GM19193 (cell line): ENCODE measurements around the gene SLIT3.

ENCODE experiments used
- POLR2A ChIP-seq: IDR thresholded peaks from 4 replicates; pipeline ENCODE4 v1.6.1; 2011; ENCODE audit not compliant: insufficient read depth, insufficient read length; ENCODE audit errors: extremely low read depth

SLIT3 gene

DNA sequence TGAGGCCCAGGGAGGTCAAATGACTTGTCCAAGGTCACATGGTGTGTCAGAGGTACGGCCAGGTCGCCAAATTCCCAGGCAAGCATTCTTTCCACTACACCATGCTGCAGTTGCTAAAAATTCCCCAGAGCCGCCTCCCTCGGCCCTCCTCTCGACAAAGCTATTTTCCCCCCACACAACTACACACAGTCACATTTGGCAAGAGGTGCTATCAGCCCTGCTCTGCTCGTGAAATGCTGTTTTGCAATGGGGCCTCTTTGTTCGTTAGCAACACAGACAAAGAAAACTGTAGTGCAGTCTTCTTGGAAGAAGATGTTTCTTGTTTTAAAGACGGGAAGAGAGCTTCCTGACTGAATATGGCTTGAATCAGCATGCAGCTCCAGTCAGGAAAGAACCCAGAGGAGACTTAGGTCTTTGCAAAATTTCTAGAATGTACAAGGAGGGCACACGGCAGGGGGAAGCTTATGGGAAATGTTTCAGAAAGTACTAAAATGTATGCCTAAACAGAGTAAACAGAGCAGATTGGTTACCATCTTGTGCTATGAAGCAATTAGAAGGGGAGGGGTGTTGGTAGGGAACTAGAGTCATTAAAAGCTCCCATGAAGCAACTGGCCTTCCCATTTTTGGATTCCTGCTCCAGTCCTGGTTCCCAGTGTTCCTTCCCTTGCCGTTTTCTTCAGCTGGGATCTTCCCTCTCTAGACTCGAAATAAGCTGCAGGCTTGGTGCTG is 14.2 kb downstream of the SLIT3 start:
- TF ChIP-seq POLR2A: no peak

GRCh38 chr5:169283887-169284286 is 17.1 kb downstream of the SLIT3 start:
- TF ChIP-seq POLR2A: no peak

DNA sequence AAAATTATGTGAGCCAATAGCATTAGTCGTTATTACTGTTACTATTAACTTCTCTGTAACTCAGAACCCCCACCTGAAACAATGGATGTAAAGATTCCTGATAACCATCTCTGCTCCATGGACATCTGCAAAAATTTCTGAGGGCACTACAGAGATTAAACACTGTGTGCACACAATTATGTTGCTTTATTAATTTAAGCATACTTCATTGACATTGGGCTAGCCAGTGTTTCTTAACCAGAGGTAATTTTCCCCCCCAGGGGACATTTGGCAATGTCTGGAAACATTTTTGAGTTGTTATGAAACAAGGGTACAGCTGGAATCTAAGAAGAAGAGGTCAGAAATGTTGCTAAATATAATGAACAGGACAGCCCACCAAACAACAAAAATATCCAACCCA is 19.3 kb downstream of the SLIT3 start:
- no peak for TF ChIP-seq POLR2A

- TF ChIP-seq POLR2A: no peak
Observed at GRCh38 chr5:169280696-169281095, 20.2 kb downstream of the SLIT3 start.

- TF ChIP-seq POLR2A: no peak
Observed at GRCh38 chr5:169280286-169280685, 20.7 kb downstream of the SLIT3 start.

DNA sequence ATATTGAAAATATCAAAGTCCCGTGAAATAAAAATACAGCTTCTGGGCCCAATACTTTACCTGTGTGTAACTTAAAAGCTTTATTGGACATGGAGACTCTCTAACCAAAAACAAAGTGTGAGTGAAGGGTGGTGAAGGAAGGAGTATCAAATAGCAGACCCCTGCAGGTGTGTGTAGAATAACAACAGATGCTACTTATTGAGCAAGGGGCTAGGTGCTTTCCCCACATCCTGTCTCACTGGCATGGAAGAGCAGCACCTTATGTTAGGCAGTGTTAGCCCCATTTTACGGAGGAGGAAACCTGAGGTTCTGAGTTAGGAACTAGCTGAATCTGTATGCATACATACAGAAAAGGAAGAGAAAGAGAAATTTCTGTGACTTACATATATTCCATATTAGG is 21.8 kb downstream of the SLIT3 start:
- no peak for TF ChIP-seq POLR2A

GRCh38 chr5:169273881-169274280 is 27.1 kb downstream of the SLIT3 start:
- TF ChIP-seq POLR2A: no peak

- TF ChIP-seq POLR2A: no peak
Observed at GRCh38 chr5:169273451-169273850, 27.5 kb downstream of the SLIT3 start.

- no peak for TF ChIP-seq POLR2A
Observed at GRCh38 chr5:169272731-169273427, 28.1 kb downstream of the SLIT3 start.

DNA sequence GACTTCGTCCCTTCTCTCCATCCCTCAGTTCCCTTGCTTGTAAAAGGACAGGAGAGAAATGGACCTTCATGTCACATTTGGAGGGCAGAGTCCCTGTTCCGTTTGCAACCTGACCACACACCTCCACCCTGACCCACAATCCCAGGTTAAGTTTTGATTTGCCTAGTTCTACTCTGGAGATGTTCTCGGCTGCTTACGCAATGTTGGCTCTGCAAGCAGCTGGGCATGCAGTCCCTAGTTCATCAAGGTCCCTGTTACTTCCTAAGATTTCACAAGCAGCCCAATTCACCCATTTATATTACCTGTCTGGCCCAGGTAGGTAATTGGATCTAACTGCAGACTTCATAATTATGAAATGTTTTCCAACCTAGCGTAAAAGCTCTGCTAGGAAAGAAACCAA is 28.8 kb downstream of the SLIT3 start:
- TF ChIP-seq POLR2A: no peak

- TF ChIP-seq POLR2A: no peak
Observed at GRCh38 chr5:169270827-169271226, 30.1 kb downstream of the SLIT3 start.

DNA sequence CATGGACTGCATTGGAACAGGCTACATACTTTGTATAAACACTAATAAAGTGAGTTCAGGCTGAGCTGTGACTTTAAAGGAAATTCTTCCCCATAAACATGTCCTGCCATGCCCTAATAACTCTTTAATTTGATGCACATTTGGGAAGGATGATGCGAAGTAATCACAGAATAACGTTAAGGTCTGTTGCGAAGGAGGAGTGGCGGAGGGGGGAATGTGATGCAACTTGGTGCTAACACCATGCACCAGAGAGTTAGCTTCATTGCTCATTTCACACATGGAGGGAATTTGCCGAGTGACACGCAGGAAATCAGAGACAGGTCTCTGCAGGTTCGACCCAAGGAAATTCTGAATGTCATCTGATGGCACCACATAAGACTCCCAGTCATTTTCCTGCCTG is 32.9 kb downstream of the SLIT3 start:
- no peak for TF ChIP-seq POLR2A

DNA sequence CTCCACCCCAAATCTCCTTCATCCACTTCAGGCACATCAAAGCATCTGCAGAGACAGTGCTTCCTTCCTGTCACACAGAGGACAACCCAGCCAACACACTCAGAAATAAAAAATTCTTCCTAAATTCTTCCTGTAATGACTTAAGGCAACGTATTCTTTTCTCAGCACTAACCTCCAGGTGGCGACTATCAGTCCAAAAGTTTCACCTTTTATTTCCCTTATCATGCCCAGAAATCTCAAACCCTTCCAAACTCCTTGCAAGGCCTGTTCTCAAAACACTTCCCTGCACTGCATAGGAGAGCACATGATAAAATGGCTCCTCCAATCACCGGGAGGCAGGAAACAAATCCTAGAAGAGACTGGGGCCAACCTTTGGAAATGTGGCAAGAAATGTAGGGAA is 35.1 kb downstream of the SLIT3 start:
- TF ChIP-seq POLR2A: no peak

GRCh38 chr5:169263591-169263990 is 37.3 kb downstream of the SLIT3 start:
- no peak for TF ChIP-seq POLR2A

- TF ChIP-seq POLR2A: no peak
Observed at GRCh38 chr5:169260896-169261569, 39.9 kb downstream of the SLIT3 start.
